ENCODE results near the gene JOSD2. TPM values are rescaled to one million over a fixed set of nuclear protein-coding genes. Genes with fewer than 3 reads are reported as not detected.

Gene JOSD2
- total and polyA plus RNA-seq, 2 donors (not counting 1 experiment from before 2014, with no cell fraction given): 25.0 to 32.8 TPM

DNA sequence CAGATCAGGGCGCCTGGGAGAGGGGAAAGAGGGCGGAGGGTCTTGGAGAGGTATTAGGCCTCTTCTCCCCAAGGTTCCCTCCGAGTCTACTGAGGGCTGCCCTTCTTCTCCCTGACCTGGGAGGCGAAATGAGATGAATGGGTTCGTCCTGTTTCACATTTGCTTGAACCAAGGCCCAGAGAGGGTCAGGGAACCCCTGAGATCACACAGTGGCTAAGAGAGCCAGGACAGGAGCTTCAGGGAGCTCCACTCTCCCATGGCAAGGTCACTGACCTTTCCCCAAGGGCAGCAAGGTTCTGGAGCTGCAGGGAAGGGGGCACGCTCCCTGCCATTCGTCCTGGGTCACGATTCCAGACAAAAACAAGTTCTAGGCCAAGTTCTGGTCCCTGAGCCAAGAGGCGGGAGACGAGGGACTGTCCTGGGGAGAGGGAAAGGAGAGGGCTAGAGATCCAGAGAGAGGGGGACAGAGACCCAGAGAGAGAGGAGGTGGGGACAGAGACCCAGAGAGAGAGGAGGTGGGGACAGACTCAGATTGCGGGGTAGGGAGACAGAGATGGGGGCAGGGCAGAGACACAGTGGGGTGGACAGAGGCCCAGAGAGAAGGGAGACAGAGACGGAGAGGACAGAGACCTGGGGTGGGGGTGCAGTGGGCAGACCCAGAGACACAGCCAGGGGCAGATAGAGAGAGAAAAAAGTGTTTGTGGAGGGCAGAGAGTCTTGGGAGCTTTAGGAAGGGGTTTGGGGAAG is 2.2 kb upstream of the JOSD2 start:
- Histone ChIP-seq H3K9me3 (ENCODE audit: control extremely low read depth in 1 of 3, control insufficient read depth in 2 of 3, insufficient read depth in 1 of 3, low read length in 2 of 3) (peaks cover 0 to 4% (median 0%) of the 10 kb centered on the region in 3 donors), H3K36me3 (replicated peaks in 1 of 2; ENCODE audit: control extremely low read depth in 1 of 2, control insufficient read depth in 1 of 2, extremely low read depth in 1 of 2, insufficient read depth in 2 of 2, low read length in 1 of 2) (no peaks in the 10 kb centered on the region), H2AFZ (ENCODE audit: insufficient read depth, low read depth, low read length, poor library complexity, severe bottlenecking) (no peak overlapping the region), H3K4me3 (ENCODE audit: control extremely low read depth in 1 of 5, extremely low read depth in 1 of 5, insufficient read depth in 1 of 5, low read depth in 2 of 5, low read length in 4 of 5) (no peak overlapping the region), H3K4me1 (ENCODE audit: control insufficient read depth in 2 of 2, insufficient read depth in 2 of 2, low read length in 2 of 2) (peaks cover 14 to 20% of the 10 kb centered on the region in 2 donors), H3K27me3 (replicated peaks in 1 of 4; ENCODE audit: control extremely low read depth in 1 of 4, control insufficient read depth in 3 of 4, insufficient read depth in 4 of 4, low read length in 3 of 4) (peaks cover 0 to 25% (median 2%) of the 10 kb centered on the region in 4 experiments), H4K20me1 (ENCODE audit: control insufficient read depth, insufficient read depth, low read length, poor library complexity, severe bottlenecking) (no peaks in the 10 kb centered on the region), H3K9ac (ENCODE audit: low read length) (no peak overlapping the region), H3K27ac (ENCODE audit: low read length in 2 of 2) (no peak overlapping the region), H3K79me2 (ENCODE audit: control insufficient read depth, insufficient read depth, low read length) (no peaks in the 10 kb centered on the region), H3K4me2 (replicated peaks; ENCODE audit: low read depth, low read length, poor library complexity, severe bottlenecking) (no peak overlapping the region)
- Mint-ChIP-seq H3K4me1 (peaks cover 17% of the 10 kb centered on the region), H3K27ac (peak overlapping the region; percentile 59), H3K27me3 (peaks cover 3% of the 10 kb centered on the region), H3K4me3 (no peak overlapping the region), H3K9me3 (ENCODE audit: insufficient read depth) (no peaks in the 10 kb centered on the region)
- TF ChIP-seq, protein P1, sequence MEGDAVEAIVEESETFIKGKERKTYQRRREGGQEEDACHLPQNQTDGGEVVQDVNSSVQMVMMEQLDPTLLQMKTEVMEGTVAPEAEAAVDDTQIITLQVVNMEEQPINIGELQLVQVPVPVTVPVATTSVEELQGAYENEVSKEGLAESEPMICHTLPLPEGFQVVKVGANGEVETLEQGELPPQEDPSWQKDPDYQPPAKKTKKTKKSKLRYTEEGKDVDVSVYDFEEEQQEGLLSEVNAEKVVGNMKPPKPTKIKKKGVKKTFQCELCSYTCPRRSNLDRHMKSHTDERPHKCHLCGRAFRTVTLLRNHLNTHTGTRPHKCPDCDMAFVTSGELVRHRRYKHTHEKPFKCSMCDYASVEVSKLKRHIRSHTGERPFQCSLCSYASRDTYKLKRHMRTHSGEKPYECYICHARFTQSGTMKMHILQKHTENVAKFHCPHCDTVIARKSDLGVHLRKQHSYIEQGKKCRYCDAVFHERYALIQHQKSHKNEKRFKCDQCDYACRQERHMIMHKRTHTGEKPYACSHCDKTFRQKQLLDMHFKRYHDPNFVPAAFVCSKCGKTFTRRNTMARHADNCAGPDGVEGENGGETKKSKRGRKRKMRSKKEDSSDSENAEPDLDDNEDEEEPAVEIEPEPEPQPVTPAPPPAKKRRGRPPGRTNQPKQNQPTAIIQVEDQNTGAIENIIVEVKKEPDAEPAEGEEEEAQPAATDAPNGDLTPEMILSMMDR (IDR thresholded peaks at IDR 0.05): no peak
- TF ChIP-seq EZH2 (IDR thresholded peaks at IDR 0.05; ENCODE audit: borderline replicate concordance, insufficient read depth, low read depth, low read length, poor library complexity, severe bottlenecking): no peak
- CTCF ChIA-PET: no interaction called here
- intact Hi-C loops (cut with micrococcal nuclease): no loop called here
- 83% methylated on average over 12 of the region's 12 CpGs for WGBS (ENCODE audit: insufficient coverage)
- no peak for DNase-seq
- no peak for ATAC-seq (ENCODE audit: low read depth)
- POLR2A ChIA-PET: no interaction called here
